Measurements from ENCODE around the gene DHRS7B. TPM values are rescaled to one million over a fixed set of nuclear protein-coding genes. Genes with fewer than 3 reads are reported as not detected.

The DHRS7B gene
- total and polyA plus RNA-seq, 2 of the 13 experiments (the other 11 are each of a cell fraction or from before 2014, with no cell fraction given) = 20.0 to 35.8 TPM

DNA sequence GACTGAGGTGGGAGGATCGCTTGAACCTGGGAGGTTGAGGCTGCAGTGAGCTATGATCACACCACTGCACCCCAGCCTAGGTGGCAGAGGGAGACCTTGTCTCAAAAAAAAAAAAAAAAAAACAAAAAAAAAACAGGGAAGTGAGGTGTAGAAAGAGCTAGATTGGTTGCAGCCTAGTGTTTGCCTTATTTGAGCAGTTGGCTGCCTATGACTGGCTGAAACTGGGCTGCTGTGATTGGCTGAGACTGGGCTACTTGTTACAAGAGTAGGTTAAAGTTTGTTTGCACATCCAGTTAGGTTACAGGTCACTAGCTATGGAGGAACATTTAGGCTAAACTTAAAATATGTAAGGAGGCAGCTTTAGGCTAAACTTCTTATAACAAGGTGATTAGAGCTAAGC, 5.7 kb downstream of the DHRS7B start (continued):
- TF ChIP-seq, protein P1, sequence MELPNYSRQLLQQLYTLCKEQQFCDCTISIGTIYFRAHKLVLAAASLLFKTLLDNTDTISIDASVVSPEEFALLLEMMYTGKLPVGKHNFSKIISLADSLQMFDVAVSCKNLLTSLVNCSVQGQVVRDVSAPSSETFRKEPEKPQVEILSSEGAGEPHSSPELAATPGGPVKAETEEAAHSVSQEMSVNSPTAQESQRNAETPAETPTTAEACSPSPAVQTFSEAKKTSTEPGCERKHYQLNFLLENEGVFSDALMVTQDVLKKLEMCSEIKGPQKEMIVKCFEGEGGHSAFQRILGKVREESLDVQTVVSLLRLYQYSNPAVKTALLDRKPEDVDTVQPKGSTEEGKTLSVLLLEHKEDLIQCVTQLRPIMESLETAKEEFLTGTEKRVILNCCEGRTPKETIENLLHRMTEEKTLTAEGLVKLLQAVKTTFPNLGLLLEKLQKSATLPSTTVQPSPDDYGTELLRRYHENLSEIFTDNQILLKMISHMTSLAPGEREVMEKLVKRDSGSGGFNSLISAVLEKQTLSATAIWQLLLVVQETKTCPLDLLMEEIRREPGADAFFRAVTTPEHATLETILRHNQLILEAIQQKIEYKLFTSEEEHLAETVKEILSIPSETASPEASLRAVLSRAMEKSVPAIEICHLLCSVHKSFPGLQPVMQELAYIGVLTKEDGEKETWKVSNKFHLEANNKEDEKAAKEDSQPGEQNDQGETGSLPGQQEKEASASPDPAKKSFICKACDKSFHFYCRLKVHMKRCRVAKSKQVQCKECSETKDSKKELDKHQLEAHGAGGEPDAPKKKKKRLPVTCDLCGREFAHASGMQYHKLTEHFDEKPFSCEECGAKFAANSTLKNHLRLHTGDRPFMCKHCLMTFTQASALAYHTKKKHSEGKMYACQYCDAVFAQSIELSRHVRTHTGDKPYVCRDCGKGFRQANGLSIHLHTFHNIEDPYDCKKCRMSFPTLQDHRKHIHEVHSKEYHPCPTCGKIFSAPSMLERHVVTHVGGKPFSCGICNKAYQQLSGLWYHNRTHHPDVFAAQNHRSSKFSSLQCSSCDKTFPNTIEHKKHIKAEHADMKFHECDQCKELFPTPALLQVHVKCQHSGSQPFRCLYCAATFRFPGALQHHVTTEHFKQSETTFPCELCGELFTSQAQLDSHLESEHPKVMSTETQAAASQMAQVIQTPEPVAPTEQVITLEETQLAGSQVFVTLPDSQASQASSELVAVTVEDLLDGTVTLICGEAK (IDR thresholded peaks at IDR 0.05) = no peak
- TF ChIP-seq, protein P1 (CRISPR knock-in tag; IDR thresholded peaks at IDR 0.05) = no peak
- no peak for TF ChIP-seq KLF16 (CRISPR knock-in tag; IDR thresholded peaks at IDR 0.05)
- TF ChIP-seq SPEN (CRISPR knock-in tag; IDR thresholded peaks at IDR 0.05; ENCODE audit: low read depth) = no peak
- no peak for TF ChIP-seq ZNF737 (CRISPR knock-in tag; IDR thresholded peaks at IDR 0.05; ENCODE audit: borderline replicate concordance)
- TF ChIP-seq, protein P2, sequence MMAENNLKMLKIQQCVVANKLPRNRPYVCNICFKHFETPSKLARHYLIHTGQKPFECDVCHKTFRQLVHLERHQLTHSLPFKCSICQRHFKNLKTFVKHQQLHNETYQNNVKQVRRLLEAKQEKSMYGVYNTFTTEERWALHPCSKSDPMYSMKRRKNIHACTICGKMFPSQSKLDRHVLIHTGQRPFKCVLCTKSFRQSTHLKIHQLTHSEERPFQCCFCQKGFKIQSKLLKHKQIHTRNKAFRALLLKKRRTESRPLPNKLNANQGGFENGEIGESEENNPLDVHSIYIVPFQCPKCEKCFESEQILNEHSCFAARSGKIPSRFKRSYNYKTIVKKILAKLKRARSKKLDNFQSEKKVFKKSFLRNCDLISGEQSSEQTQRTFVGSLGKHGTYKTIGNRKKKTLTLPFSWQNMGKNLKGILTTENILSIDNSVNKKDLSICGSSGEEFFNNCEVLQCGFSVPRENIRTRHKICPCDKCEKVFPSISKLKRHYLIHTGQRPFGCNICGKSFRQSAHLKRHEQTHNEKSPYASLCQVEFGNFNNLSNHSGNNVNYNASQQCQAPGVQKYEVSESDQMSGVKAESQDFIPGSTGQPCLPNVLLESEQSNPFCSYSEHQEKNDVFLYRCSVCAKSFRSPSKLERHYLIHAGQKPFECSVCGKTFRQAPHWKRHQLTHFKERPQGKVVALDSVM (CRISPR knock-in tag; IDR thresholded peaks at IDR 0.05) = no peak
- TF ChIP-seq ZNF20 (CRISPR knock-in tag; IDR thresholded peaks at IDR 0.05) = no peak
- no peak for TF ChIP-seq ZNF75D (CRISPR knock-in tag; IDR thresholded peaks at IDR 0.05; ENCODE audit: borderline replicate concordance)
